Measurements from ENCODE around the gene SDHAF2.
"Not testable (repeated sequence)": the region's sequence is repeated elsewhere in the genome, so short reads cannot be mapped to it uniquely, and the experiment has no call there.

The SDHAF2 gene

DNA sequence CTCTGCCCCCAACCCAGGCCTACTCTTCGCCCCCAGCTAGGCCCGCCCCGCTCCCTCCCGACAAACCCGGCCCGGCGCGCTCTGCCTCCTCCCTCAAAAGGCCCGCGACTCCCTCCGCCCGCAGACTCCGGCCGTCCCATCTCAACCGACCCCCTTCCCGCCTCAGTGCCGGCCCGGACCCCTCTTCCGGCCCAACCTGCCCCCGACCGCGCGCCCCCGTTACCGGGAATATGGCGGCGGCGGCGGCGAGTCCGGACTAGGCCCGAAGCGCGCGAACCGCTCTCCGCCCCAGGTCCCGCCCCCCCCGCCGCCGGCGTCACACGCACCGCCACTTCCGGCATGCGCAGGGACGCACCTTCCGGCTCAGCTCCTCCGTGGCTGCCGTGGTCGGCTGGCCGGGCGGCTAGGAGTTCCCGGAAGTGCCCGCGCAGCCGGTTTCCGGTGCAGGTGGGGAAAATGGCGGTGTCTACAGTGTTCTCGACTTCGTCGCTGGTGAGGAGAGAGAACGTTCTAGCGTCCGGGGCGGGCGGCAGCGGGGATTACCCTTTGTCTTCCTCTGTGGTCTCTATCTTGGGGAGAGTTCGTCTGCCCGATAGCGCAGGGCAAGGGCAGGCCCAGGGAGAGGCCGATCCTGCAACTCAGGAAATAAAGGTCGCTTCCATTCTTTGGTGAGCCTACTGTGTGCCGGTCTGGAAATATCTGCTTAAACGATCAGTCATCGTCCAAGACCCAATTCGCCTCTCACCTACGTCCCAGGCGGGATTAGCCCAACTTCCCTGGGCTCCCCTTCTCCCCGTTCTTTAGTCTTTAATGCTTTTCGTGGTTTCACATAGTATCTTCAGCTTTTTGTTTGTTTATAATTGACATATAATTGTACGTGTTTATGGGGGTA is at the start of gene SDHAF2, which contains the start of gene CPSF7:
Gene SDHAF2, plus strand, starts transcription at position 434 of the 892 bp plus-strand sequence. Its CDS starts 23 bp downstream, at position 457.
Gene CPSF7, minus strand, starts transcription at position 285 of the 892 bp plus-strand sequence. CDS start 740 bp downstream, outside the sequence.
- peak; percentile 80 for DNase-seq (ENCODE audit: low read depth)

DNA sequence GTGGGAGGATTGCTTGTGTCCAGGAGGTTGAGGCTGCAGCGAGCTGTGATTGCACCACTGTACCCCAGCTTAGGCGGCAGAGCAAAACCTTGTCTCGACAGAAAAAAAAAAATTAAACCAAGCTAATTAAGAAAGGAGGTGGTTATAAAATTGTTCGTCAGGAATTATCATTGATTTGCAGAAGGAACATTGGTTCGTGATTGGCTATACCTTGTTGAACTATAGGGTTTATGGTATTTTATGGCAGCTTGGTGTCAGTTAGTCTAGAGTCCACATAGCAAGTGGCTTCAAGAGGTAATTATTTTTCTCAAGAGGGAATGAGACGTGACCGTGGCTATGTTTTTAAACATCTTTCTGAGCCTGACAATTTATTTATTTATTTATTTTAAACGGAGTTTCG is 49.0 kb upstream of the SDHAF2 start:
- DNase-seq (ENCODE audit: low read depth): no peak

DNA sequence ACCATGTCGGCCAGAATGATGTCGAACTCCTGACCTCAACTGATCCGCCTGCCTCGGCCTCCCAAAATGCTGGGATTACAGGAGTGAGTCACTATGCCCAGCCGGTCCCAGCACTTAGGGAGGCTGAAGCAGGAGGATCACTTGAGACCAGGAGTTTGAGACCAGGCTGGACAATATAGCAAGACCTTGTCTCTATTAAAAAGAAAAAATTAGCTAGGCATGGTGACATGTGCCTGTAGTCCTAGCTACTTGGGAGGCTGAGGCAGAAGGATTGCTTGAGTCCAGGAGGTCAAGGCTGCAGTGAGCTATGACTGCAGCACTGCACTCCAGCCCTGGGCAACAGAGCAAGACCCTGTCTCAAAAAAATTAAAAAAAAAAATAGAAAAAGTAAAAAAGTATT is 46.1 kb upstream of the SDHAF2 start:
- not testable (repeated sequence) for DNase-seq (ENCODE audit: low read depth)

DNA sequence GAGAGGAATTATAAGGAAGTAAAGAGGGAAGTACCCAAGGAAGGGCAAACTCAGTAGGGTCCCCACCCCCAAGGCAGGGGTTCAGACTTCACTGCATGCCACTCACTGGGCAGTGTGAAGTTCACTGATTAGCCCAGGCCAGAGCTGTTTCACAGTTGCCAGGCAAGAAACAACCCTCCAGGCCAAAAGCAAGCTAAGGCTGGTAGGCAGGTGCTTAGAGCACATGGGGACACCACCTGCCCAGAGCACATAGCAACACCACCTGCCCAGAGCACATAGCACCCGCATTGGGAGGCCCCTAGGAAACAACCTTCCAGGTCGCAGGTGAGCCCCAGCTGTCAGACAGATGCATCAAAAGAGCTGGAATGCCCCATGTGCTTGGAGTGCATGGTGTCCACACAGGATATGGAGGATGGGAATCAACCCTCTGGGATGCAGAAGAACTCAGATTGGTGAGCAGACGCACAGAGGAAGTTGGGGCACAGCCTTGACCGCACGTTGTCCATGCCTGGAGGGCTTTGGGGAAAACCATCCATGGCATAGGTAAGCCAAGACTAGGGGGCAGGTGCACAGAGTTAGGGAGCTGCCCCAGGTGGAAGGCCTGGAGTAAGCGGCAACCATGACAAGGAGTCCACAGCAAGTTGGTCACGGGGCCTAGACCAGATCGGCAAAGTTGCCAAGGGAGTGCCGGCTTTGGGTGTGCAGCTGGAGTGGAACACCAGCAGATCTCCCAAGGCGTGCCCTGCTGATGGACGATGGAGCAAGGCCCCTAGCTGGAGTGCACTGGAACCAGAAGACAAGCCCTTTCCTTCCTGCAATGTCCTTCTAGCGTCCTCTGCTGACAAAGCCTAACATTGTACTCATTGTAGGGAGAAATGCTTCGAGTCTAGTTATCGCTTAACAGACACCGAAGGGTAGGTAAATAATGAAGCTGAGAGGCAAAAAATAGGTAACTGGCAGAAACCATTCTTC is 45.4 kb upstream of the SDHAF2 start:
- DNase-seq (ENCODE audit: low read depth): no peak

DNA sequence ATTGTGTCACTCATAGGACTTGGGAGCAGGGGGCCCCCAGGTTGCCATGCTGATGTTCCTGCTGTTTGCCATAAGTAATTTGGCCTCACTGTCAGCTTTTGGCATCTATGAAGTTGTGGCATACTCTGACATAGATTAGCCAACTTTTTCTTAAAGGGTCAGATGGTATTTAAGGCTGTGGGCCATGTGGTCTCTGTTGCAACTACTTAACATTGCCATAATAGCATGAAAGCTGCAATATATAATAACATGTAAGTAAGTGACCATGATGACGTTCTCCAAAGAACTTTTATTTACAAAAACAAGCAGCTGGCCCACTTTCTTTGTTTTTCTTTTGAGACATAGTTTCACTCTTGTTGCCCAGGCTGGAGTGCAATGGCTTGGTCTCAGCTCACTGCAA is 39.8 kb upstream of the SDHAF2 start:
- DNase-seq (ENCODE audit: low read depth): no peak

DNA sequence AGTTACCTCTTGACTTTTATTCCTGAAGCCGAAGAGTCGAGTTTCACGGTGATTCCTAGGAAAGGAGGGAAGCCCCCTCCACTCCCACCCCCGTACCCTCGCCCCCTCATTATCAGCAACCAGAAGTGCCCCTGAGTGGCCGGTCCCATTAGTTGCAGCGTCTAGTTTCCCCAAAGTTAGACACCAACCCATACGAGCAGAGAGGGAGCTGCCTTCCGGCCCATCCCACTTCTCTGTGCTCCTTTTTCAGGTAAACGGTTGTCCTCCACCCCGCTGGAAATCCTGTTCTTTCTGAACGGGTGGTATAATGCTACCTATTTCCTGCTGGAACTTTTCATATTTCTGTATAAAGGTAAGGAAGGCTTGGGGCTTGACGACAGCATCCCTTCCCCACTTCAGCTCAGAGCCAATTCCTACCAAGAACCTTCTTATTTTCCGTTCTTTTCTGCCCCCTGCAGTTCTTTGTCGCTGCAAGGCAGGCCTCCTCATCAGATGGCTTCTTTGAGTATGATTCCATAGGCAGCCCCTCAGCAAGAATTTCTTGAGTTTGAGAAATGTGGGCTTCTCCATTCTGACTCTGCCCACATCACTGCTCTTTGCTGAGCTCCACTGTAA is 36.8 kb upstream of the SDHAF2 start:
- no peak for DNase-seq (ENCODE audit: low read depth)

DNA sequence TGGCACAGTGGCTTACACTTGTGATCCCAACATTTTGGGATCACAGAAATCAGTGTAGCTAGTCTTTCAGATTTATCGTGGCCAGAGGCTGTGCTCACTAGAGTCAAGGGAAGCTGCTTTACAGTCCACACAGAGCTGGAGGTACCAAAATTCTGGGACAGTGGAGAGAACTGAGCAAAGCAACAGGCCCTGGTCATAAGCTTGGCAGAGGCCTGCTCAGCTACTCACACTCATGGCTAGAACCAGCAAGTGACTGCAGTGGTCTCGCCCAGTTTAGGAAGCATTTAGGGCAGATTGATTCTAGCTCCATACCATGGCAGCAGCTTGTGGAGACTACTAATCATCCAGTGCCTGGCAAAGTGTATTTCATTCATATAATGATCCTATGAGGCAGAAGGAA is 28.8 kb upstream of the SDHAF2 start:
- no peak for DNase-seq (ENCODE audit: low read depth)

DNA sequence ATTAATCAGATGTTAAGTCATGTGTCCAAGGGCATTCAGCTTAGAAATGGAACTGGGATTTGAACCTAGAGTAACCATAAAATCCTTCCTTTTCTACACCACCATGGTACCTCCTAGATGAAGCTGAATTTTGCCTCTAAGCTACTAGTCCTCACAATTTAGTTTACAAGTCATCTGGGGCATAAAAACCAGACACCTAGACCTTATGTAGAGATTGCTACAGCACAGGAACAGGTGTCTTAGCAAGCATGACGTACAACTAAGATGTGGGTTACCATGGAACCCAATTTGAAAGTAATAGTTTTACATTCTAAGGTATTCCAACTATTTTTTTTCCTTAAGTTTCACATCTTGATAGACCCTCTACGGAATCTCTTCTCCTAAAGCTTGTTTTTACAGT is 28.4 kb upstream of the SDHAF2 start:
- no peak for DNase-seq (ENCODE audit: low read depth)

DNA sequence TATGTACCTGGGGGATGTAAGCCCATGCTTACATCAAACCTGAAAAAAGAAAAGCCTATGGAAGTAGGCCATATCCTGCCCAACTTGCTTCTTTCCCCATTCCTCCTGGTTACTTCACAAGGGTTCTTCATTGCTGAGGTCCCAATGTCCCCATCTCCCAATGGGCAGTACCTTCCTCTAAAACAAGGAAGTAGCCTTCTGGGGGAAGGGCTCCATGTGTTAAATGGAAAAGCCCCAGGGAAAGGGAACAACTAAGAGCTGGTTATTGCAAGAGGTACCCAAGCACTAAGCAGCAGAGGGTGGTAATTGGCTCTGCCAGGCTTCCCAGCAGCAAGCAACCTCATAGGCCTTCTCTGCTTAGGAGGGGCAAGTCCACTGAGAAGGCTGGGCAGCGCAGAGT is 26.3 kb upstream of the SDHAF2 start:
- no peak for DNase-seq (ENCODE audit: low read depth)

DNA sequence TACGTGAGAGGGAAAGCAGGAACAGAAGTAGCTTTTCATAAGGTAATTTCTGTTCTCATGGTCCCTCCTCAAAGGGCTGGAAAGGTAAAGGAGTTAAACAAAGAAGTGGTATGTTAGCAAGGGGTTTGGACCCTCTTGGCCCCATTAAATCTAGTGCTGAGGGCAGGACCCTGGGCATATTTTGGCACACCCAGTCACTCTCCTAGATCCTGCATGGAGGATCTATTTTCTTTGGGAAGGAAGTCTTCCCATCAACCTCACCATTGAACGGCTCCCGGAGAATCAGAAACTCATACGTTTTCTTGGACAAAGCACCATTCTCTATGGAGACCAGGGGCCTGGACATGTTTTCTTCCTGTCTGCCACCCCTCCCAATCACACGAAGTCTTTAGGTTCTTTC is 25.8 kb upstream of the SDHAF2 start:
- DNase-seq (ENCODE audit: low read depth): no peak

DNA sequence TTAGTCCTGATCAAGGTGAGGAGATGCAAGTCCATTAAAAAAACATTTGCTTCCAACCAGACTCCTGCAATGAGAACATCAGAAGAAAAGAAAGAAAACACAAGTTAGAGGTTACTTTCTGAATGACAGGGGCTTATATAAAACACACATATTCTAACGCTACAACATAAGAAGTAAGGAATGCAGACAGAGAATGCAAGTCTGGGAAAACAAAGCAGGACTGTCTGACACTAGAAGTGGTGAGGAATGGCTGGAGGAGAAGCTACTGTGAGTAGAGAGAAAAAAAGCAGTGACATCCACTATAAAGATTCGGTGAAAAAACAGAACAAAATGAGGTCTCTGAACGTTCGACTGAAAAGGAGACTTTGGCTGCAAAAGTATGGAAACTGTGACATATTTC is 25.3 kb upstream of the SDHAF2 start:
- DNase-seq (ENCODE audit: low read depth): no peak

DNA sequence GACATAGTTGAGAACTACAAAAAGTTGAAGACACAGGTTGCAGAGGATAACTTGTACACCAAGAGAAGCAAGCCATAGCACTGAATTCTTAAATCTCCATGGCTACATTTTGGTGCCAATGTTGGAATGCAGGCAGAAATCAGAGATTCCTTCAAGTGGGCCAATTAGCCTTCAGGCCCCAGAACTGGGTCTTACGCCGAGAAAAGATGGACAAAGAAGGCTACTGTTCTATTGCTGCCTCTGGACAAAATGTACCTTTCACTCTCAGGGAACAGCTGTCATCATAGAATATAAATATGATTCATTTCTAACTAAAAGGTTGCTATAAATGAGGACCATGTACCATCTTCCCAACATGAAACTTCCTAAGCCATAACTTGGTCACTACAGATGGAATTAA is 23.9 kb upstream of the SDHAF2 start:
- no peak for DNase-seq (ENCODE audit: low read depth)

DNA sequence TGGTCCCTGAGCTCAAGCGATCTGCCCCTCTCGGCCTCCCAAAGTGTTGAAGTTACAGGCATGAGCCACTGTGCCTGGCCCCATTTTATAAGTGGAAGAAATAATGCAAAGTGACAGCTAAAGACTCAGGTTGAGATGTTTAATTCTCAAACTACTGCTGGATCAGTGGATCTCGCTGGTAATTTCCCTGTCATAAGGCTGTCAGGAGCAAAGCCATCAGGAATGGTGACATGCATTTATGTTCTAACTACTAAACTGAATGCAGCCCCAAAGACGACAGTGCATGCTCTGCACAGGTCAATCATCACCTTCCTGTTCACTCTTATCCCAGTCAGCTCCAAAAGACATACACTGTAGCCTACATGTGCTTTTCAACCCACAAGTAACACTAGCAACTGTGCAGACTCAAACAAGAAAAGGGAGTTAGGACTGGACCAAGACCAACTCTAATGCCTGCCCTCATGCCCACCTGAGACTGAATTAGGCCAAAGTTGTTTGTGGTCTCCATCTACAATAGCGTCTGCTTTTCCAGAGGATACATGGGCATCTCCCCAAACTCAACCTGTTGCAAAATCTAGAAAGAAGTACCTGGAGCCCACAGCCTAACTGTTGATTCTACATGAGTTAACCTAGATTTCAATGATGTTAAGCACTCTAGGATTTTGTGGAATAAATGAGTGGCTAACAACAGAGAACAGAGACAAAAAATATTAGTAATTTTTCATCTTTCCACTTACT is 22.8 kb upstream of the SDHAF2 start:
- DNase-seq (ENCODE audit: low read depth): no peak

DNA sequence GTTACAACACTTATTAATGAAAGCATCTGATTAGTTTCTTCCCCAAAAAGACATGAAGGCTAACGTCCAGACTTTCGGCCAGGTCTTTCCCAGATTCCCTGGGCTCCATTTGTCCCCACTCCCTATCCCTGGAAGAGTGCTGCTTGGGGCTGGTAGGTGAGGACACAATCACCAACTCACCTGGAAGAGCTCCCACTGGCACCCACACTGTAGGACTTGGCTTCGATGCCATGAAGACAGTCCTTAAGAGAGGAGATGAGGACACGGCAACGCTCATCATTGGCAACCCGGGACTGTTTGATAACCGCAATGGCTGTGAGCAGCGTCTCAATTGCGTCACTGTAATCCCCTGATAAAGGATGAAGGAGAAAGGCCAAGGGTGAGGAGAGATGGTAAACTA is 18.3 kb upstream of the SDHAF2 start:
- DNase-seq (ENCODE audit: low read depth): no peak

DNA sequence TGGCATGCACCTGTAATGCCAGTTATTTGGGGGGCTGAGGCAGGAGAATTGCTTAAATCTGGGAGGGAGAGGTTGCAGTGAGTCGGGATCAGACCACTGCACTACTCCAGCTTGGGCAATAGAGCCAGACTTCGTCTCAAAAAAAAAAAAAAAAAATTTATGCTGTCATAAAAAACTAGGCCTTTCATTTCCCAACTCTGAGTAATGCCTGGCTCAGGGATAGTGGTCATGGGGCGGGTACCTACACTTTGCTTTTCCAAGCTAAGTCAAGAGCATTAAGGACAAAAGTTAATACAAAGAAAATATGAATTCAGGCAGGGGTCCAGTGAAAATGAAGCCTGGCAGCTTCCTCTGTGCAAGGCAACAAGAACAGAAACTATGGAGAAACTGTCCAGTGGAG is 16.4 kb upstream of the SDHAF2 start:
- DNase-seq (ENCODE audit: low read depth): no peak

DNA sequence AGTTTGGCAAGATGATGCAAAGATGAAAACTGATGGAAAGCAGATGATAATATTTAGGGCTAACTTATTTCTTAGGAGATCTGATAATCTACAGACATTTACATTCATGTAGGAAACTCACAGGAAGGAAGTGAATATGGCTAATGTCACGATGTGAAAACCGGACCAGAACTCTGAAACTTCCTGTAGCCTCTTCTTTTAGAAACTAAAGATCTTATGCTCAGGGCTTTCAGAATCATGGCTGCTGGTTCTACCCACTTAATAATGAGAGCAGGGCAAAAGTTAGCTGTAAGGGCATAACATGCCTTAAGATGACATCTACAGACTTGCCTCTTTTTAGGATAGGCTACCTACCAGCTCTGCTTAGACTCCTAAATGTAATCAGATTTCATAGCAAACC is 15.4 kb upstream of the SDHAF2 start:
- no peak for DNase-seq (ENCODE audit: low read depth)

DNA sequence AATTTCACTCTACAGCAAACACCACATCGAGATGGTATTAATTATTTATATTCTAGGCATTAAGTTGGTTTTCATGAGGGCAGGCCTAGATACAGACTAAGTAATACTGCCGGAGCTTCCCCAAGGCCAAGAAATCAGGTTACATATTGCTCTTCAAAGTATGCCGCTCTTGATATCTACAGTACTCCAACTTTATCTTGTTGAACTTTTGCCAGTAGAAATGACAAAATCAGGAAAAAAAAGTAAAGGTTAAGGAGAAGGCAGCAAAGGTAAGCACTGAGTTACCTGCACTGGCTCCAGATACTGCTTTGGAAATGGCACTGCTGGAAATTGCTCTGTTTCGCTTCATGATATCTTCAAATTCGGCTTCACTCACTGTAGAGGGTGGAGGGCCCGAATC is 14.5 kb upstream of the SDHAF2 start:
- no peak for DNase-seq (ENCODE audit: low read depth)

DNA sequence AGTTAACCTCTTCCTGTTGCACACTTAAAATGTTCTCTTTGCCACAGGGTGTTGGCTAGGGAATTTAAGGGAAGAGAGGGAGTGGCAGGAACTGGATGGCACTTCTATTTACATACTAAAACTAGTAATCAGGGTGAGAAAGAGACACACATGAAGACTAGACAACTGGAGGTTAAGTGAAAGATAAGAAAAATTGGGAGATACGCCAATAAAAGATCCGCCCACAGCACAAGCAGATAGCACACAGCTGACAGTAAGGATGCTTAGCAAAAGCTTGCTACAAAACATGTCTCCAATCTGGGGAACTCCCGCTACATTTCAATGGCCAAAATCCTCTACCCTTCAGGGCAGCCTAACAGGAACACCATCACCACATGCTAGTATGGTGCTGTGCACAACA is 13.0 kb upstream of the SDHAF2 start:
- no peak for DNase-seq (ENCODE audit: low read depth)

DNA sequence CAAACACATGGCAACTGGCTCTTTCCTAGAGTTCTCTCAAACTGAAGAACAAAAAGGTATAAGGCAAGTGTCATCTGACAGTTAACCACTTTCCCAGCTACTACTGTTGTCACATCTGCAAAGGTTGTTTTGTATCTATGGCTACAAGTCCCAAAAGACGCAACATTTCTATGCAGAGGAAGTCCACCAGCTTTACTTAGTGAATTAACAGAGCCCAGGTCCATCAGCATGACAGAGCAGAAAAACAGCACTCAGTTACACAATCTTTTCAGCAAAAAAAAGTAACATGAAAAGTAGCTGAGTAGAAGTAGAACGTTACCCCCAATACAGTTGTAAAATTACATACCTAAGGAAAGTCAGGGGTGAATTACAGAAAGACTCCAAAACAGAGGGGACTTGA is 12.3 kb upstream of the SDHAF2 start:
- no peak for DNase-seq (ENCODE audit: low read depth)

DNA sequence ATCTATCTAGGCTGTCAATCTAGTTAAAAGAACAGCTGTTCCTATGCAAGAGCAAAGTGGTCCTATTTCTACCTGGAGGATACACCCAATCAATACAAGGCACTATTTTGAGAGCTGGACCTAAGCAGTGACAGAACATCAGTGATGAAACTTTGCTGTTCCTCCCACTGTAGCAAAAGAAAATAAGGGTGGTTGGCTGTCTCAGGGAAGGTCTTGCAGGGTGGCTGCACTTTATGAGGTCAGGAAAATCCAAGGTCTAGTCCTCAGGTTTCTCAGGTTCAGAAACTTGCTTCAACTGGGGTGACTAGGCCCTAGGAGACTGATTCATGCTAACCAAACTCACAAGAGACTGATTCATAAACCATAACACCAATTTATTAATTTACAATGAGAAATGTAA is 11.8 kb upstream of the SDHAF2 start:
- no peak for DNase-seq (ENCODE audit: low read depth)

DNA sequence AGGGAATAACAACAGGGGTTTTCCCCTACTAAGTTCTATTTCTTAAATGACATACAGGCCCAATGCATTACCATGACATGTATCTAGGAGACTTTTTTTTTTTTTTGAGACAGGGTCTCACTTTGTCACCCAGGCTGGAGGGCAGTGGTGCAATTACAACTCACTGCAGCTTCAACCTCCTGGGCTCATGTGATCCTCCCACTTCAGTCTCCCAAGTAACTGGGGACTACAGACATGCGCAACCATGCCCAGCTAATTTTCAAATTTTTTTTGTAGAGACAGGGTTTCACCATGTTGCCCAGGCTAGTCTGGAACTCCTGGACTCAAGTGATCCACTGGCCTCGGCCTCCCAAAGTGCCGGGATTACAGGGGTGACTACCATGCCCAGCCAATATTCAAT is 7.7 kb upstream of the SDHAF2 start:
- no peak for DNase-seq (ENCODE audit: low read depth)
